Measurements from ENCODE around the gene KIRREL3.

KIRREL3 gene

DNA sequence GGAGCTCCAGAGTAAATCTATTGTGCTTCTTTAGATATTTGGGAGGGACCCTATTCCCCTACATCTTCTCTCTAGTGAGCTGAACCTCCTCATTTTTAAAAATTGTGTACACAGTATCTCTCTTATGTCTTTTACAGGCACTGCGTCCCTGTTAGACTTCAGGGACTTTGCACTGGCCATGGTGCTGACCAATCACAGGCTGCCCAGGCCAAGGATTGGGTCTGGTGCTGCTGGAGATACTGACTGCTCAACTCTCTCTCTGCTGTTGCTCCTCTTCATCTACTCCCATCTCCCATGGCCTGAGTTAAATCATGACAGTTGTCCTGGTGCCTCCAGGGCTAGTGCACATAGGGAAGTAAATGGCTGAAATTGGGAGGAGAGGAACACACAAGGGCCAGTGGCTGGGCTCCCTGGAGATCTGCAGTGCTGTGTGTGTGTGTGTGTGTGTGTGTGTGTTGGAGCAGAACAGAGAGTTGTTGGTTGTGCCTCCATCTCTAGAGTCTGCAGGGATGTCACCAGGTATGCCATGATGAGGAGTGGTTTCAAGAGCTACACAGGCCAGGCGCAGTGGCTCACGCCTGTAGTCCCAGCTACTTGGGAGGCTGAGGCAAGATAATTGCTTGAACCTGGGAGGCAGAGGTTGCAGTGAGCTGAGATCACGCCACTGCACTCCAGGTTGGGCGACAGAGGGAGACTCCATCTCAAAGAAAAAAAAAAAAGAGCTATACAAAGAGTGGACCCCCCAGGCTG lies 489.8 kb downstream of the KIRREL3 start:
- no peak for DNase-seq (ENCODE audit: low spot score)

DNA sequence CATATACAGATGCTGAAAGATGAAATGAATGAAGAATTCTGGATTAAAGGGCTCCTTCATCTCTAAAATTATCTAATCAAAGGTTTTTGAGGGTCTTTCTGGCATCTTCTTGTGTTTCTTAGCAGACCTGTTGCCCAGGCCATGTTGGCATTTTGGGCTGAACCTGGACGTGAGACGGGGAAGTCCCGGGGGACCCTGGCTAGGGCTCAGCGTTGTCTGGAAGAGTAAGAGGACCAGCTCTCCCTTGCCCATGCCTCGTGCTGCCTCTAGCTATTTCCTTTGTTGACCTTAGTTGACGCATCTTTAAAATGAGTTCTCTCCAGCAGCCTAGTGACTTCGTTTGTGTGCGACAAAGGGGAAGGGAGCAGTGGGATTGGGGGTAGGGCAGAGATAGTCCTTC lies 492.9 kb downstream of the KIRREL3 start:
- DNase-seq (ENCODE audit: low spot score) = no peak

DNA sequence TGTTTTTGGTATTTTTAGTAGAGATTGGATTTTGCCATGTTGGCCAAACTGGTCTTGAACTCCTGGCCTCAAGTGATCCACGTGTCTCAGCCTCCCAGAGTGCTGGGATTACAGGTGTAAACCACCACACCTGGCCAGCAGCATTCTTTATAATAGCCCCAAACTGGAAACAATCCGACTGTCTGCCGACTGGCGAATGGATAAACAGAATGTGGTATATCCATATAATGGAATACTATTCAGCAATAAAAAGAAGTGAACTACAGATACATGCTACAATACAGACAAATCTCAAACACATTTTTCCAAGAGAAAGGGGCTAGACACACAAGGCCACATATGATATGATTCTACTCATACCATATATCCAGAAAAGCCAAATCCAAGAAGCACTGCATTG lies 493.8 kb downstream of the KIRREL3 start:
- no peak for DNase-seq (ENCODE audit: low spot score)

DNA sequence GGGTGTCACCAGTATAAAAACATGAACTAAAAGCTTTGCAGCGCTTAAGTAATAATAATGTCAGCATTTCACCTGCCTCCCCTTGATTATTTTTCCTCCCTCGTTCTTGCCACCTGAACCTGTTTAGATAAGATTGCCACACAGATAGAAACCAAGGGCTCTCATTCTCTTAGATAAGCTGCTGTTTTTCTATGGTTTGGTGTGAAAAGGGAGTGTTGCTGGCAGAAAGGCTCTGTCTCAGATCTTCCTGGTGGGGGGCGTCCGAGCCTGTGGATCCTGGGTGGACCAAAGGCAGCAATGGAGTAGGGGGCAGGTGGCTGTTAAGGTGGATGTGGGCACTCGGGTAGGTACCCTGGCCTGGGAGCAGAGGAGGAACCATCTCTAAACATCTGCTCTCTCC lies 497.6 kb downstream of the KIRREL3 start:
- DNase-seq (ENCODE audit: low spot score) = no peak

DNA sequence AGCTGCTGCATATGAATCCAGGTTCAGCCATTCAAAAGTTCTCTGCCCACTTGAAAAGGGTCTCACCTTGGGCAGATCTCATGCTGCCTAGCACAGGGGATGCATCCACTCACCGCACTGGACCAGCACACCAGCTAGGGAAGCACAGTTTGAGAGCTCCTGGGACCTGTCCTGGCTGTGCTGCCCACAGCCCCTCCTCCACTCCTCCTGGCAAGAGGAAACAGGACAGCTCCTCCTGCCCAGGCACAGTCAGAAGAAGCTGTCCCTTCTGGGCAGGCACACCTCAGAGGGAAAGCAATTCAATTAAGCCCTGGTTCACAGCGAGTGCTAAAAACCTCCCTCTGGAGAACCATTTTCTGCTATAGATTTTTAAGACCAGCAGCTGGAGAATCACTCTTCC lies 498.4 kb downstream of the KIRREL3 start:
- DNase-seq (ENCODE audit: low spot score) = no peak

DNA sequence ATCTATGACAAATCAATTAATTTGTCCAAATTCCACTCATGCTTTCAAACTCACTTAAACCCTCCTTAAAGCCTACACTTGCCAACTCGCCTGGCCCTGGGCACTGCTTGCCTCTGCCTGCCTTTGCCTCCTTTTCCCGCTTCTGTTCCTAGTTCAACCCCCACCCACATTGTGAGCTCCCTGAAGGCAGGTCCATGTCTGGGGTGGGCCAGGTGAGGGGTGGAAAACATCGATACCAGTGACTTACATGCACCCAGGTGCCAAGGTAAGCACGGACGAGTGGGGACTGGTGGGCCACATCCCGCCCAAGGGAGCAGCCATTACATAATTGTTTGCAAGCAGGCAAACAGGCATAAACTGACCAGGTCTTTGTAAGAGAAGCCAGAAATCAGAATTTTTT lies 498.9 kb downstream of the KIRREL3 start:
- no peak for DNase-seq (ENCODE audit: low spot score)

DNA sequence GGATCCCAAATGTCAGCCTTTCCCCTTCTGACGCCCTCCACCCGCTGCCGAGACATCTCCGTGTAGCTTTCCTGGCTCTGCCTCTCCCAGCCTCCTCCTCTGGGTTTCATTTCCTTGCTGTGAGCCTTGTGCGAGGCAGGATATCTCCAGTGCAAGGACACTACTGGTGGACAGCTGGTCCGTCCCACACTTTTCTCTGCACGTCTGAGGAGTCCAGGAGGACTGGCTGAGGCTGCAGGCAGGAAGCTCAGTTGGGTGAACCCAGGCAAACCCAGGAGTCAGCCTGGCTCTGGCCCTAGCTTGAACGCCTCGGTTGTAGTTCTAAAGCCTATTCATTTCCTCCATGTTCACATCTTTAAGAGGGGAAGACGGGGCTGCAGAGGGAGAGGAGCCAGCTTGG lies 499.6 kb downstream of the KIRREL3 start:
- no peak for DNase-seq (ENCODE audit: low spot score)

DNA sequence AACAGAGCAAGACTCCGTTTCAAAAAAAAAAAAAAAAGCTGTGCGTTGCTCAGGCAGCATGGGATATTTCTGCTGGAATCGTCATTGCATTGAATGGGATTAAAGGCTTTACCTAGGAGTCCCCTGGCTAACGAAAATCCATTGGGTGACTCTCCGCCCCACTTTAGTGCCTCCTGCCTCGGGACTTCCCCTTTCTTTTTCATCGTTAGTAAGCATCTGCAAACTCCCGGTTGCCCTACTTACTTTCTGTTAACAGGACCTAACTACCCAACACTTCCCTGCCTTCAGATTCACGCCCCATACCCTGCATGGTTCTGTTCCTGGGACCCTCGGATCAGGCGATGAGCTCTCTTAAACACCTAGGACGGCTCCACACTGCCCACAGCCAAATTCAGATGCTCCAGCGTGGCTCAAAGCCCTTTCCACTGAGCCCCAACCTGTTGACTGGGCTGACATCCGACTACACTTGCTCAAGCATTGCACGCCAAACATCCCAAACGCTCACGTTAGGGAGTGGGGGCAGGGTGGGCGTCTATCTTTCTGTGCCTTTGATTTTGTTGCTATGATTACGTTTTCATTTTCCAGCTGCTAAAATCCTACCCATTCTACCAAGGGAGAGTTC lies 501.3 kb downstream of the KIRREL3 start:
- no peak for DNase-seq (ENCODE audit: low spot score)

DNA sequence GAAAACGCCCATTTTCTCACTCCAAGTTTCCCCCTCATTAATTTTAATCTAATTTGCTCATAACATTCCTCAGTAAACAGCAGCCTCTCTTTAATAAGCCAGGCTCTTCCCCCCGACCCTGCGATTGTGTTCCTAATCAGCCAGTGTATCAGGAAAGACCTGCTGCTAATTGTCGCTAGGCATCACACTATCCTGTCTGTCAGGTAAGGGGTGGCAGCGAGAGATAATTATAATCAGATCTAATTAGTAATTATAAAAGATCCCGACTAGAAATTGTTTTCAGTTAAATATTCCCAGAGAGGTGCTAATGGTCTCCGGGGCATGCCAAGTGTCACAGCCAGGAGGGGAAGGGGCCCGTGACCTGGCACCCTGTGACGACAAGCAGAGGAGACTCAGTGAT lies 502.3 kb downstream of the KIRREL3 start:
- DNase-seq (ENCODE audit: low spot score) = no peak

DNA sequence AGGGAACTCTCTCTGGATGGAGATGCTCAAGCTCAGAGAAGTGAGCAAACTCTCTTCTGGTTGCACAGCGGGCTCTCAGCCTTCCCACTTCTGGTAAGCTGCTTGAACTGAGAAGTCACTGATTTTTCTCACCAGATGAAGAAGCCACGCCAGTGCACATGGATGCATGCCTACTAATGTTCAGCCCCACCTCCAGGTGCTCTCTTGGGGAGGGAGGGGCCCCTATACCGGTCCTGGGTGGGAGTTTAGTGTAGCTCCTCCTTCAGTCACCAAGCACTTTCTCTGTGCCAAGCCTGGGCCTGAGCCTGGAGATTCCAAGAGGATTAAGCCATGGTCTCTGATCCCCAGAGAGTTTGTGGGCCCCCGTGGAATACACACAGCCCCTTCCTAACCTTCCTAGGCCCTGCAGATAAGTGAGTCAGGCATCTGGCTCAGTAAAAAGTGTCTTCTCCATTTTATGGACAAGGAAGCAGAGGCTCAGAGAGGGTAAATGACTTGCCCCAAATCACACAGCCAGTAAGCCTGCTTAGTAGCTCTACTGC lies 502.9 kb downstream of the KIRREL3 start:
- DNase-seq (ENCODE audit: low spot score) = no peak

DNA sequence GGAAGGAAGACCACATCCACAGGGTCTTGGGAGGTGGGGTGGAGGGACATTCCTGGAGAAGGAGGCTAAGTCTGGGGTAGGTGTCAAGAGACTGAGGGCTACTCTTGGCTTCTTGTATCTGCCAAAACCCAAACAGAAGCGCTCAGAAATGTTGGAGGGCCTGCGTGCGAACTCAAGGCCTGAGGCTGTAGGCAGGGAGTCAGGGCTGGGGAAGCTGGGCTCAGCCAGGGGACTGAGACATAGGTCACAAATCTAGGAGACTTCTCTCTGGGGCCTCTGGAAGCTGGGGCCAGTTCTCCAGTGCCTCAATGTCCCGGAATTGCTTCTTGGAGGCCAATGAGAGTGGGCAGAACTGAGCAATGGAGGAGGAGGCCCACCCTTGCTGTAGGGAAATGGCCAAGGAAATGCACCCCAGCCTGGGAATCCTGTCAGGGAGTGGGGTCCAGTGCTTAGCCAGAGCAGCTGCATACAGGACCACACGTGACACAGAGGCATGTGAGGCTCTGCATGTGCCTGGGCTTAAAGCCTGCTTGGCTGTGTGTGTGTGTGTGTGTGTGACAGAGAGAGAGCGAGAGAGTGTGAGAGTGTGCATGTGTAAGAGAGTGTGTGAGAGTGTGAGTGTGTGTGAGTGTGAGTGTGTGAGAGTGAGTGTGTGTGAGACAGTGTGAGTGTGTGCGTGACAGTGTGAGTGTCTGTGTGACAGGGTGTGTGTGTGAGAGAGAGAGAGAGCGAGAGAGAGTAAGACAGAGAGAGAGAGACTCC lies 503.8 kb downstream of the KIRREL3 start:
- DNase-seq (ENCODE audit: low spot score) = no peak

DNA sequence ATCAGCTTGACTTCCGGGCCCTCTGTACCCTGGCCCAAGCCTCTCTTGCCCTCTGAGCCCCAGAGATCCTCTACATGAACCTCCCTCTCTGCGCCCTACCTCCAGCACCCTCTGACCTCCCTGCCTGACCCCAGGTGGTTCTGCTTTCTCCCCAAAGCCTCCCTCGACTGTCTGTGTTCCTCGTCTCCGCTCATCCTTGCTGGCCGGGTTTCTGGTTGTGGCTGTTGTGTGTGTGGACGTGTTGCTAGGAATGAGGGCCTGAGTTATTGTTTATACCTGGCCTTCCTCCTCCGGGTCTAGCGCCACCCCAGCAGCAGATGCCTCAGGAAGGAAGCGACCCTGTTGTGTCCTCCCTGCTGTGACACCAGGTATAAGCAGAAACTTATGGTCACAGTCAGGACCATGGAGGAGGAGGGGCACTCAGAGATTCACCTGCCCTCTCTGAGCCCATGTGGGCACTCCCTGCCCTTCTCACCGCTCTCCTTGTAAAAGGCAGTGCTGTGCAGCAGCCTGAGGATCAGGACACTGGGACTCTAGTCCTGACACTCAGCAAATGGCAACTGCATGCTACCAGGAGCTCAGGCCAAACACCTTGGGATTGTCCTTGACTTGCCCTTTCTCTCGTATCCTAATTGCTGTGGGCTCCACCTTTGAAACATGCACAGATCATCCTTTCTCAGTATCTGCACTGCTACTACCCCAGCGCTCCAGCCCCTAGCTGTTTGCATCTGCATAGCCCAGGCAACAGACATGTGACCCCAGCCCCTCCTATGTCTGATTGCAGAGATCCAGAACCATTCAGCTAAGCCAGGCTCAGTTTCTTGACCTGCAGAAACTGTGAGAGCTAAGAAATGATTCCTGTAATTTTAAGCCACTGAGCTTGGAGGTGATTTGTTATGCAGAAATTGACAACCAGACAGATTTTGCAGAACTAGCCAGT lies 505.0 kb downstream of the KIRREL3 start:
- no peak for DNase-seq (ENCODE audit: low spot score)

DNA sequence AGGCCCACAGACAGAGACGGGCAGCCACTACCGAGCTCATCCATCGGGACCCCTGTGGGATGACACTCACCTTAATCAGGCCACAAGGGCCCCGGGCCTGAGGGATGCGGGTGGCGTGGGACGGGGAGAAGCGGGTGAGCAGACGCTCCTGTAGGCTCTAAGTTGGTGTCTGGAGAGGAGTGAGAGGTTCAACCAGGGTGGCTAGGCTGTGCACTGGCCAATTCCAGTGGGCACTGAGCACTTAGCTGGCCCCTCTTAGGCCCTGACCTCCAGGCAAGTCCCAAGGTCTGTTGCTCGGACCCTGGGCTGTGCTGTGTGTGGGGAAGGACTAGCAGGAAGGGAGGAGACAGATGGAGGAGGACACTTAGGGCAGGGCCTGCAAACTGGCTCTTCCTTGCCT lies 505.7 kb downstream of the KIRREL3 start:
- no peak for DNase-seq (ENCODE audit: low spot score)

DNA sequence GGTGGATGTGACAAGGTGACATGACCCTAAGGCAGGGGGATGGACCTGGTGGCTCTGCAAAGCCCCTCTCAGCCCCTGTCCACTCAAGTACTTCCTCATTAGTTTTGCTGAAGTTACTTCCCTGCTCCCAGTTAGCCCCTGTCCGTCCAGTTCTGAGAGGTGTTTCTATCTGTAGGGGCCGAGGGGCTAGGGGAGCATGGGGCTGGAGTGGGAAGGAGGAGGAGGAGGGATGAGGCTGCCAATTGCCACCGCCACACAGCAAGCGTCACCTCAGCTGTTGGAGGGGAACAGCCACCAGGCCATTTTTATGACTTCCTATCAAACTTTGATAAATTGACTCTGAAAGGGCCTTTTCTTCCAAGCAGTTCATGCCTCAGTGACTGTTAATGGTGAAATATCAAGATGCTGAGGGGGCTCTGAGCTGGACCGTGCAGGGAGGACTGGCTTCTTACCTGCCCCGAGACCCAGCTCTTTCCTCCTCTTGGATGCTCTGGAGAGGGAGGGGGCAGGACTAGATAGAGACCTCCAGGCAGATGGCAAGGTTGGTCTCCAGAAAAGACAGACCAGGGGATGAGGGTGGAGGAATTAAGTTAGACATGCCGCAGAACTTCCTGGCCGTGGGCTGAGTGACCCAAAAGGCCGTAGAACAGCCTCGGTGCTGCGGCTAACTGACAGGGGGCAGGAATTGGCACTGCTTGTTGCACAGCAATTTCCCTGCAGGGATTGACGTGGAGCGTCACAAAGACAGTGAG lies 508.1 kb downstream of the KIRREL3 start:
- no peak for DNase-seq (ENCODE audit: low spot score)

DNA sequence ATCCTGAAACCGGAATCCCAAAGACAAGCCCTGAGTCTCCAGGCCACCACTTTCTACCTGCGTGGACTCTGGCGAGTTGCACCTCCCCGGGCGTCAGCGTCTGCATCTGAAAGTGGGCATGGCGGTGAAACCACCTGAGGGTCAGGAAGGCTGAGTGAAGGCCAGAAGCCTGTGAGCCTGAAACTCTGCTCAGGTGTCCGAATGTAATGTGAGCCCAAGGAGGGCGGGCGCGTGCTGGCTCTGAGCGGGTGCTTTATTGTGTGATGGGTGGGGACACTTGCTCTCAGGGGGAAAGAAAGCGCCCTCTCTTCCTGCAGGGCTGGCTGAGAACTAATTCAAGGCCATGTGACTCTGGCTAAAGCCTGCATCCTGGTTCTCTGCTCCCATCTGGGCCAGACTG lies 509.5 kb downstream of the KIRREL3 start:
- DNase-seq (ENCODE audit: low spot score) = no peak

DNA sequence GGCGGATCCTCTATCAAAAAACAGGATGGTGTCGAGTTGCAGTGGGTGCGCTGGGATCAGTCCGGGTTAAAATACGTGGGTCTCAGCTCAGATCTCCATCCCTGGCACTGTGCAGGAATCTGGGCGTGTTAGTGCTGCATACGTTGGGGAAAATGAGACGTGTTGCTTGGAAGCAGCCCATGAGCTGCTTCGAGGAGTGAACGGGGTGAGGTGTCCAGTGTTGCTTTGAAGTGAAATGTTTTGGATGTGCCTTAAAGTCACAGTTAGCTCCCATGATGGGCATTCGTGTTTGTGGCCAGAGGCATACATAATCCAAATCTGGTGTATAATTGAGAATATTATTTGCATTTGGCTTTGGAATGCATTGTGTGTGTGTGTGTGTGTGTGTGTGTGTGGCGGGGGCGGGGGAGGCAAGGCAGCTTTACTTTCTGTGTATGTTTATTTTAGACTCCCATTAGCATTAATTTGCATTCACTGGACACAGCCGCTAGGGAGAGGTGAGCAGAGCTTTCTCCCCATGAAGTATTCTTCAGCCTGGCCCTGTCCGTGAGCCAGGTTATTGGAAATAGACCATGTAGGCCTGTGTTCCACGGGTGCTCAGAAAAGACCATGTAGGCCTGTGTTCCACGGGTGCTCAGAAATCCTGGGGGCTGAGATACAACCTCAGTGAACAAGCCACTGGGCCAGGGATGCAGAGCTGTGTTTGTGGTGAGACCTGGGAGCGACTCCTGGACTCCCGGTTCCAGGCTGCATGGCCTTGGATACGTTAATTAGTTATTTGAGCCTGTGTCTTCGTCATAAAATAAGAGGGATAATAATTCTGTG lies 510.5 kb downstream of the KIRREL3 start:
- no peak for DNase-seq (ENCODE audit: low spot score)

DNA sequence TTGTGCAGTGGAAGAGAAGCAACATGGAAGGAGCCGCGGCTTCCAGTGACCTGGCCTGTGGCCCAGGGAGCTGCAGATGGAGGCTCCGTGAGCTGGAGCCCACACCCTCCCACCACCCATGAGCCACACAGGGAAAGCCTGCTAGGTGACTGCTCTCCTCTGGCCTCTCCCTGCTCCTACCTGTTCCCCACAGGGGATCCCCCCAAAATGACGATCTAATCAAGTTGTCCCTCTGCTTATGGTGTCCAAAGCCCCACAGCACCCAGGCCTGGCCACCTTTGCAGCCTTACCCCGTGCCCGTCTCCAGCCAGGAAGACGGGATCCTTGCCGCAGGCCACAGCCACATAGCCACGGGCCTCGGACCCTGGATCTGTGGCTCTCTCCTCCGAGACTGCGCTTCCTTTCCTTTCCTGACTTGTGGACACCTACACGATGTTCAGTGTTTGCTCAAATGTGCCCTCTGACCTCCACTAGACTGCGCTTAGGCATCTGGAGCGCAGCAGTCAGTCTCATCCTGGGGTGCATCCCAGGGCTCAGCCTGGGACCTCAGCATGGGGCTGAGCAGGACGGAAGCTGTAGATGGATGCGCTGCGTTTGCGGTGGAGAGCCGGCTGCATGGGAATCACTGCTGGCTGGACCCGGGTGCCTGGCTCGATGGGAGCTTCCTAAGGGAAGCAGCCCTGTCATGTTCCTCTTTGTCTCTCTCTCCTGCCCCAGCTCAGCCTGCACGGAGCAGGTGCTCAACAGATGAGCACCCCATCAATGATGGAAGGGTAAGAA lies 511.8 kb downstream of the KIRREL3 start:
- no peak for DNase-seq (ENCODE audit: low spot score)

DNA sequence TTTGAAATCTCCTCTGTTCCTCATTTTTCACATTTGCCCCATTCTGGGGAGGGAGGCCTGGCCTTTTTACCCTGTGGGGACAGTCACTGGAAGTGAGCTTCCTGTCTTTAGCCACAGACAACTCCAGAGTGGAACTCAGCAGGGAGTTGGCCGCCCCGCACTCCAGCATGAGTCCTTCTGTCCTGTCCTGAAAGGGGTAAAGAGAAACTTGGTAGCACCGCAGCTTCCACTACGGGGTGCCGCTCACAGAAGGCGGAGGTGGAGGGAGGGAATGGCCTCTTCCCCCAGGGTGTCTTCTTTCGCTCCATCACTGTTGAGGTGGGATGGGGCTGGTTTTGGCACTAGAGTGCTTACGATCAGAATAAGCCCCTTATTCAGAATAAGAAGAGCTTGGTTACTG lies 512.9 kb downstream of the KIRREL3 start:
- DNase-seq (ENCODE audit: low spot score) = no peak

DNA sequence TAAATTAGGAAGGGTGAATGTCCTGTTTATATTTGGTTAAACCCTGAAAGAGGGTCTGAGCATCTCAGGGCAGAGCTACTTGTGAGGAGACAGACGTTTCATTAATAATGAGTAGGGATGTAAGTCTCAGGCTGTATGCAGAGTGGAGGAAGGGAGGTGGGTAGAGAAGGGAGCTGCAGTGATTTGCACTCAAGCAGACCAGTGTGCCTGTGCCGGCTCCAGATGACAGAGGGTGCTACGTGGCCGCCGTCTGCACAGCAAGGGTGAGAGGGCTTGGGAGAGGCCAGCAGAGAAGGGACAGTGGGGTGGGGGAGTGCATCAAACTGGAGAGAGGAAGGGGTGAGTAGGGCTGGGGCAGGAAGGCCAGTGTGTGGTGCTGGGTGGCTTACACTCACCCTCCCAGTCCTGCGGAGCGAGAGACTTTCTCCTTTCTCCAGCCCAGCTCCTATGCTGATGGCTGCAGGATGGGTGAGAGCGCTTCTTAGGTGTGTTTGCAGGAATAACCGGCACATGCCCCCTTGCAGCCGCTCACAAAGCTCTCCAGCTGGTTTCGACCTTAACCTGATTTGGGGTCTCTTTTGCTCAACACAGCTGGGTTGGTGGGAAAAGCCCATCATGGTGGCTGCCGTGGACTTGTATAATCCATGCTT lies 514.5 kb downstream of the KIRREL3 start:
- DNase-seq (ENCODE audit: low spot score) = no peak
